ENCODE data around the gene U2AF1L4.

Gene U2AF1L4

DNA sequence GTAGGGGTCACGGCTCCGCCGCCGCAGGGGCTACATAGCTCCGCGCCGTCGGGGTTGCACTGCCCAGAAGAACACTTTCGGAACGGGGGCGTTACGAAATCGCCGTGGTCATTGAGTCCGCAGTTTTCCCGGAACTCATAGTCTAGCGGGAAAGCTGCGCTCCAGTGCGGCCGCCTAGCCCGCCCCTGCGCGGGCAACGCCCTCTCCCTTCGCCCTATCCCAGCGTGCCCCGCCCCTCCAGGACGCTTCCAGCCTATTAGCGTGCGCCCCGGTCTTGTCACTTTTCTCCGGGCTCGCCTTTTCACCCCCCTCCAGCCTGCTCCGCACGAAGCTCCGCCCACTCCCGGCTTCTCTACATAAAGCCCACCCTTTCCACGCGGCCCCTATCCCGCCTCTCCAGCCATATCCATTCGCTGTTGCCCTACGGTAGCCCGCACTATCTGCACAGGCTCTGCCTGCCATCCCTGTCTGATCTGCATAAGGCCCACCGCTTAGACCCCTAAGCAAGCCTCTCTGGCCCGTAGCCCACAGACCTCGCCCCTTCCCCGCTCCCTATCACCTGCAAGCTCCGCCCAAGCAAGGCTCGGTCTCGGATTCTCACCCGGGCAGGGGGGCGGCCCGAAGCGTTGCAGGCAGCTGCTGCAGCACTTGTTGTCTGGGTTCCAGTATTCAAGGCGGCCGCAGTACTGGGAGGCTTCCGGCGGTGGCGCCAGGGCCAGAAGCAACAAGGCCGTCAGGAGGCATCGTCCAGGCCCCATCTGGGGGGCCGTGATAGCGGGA is 4.6 kb downstream of the U2AF1L4 start:
- peak; percentile 95 for DNase-seq (ENCODE audit: low read depth)

DNA sequence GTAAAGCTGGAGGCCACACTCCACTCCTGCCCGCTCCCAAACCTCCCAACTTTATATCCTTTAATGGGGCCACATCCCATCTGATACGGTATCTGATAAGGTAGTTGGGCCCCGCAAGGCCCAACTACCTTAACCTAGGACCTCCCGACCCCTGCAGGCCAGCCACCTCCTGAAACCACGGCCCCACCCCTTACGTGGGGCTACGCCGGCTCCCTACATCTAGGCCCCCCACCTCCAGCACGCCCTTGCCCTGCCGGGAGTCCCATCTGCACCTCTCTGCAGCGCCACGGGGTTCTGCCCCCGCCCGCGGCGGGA is 5.2 kb downstream of the U2AF1L4 start:
- DNase-seq (ENCODE audit: low read depth) = no peak

DNA sequence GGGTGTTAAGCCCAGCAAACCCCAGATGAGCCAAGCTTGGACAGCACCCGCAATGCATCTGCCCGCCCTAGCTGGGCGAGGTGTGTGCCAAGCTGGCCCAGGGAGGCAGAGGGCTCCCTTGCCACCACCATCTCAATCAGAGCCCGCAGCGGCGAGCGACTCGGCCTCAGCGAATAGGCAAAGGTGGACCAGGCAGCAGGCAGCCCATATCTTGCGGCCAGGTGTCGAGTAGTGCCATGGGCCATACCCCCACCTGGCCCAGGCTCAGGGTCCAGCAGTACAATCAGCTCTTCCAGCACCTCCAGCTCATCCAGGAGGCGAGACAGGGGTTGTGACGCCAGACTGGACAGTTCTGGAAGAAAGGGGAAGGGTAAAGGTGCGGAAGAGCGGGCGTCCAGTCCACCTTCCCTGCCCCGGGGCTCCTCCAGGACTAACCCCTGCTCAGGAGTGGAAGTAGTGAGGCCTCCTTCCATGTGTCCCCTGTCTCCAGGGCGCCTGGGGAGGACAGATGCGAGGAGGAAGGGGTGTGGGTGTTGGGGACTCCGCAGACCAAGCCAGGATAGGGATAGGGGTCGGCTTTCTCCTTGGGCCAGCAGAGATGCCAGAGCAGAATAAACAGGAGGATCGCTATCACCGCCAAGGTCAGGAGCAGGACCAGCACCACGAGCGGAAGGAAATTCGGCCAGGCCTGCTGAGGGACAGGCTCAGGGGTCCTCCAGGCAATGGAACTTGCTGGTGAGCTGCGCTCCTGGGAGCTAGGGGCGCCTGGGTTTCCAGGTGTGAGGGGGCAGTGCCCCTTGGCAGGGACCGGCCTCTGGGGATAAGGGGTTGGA is 5.7 kb downstream of the U2AF1L4 start:
- no peak for DNase-seq (ENCODE audit: low read depth)

- no peak for DNase-seq (ENCODE audit: low read depth)
These were observed 6.4 kb downstream of the U2AF1L4 start for GRCh38 chr19:35738887-35739229.

GRCh38 chr19:35738021-35738886 is 7.0 kb downstream of the U2AF1L4 start:
- no peak for DNase-seq (ENCODE audit: low read depth)

- no peak for DNase-seq (ENCODE audit: low read depth)
These were observed 8.0 kb downstream of the U2AF1L4 start for GRCh38 chr19:35736913-35737886.

GRCh38 chr19:35734889-35735288 is 10.3 kb downstream of the U2AF1L4 start:
- DNase-seq (ENCODE audit: low read depth) = no peak

DNA sequence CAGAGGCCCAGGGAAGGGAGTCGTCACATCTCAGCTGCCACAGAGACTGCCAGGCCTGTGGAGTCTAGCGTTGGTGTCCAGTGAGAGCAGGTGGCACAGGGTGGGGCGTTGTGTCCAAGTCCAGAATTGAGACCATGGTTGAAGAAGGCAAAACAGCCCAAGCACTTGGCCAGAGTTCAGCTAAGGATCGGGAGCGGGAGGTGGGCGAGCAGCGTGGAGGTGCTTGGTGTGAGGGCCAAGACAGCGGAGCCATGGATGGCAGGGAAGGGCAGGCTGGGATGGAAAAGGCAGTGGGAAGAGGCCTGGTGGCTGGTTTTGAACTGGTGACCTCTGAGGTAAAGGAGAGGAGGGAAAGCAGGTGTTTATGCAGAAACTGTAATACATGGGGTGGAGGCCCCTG is 10.9 kb downstream of the U2AF1L4 start:
- DNase-seq (ENCODE audit: low read depth) = no peak

GRCh38 chr19:35733180-35734125 is 11.8 kb downstream of the U2AF1L4 start:
- no peak for DNase-seq (ENCODE audit: low read depth)

- no peak for DNase-seq (ENCODE audit: low read depth)
These were observed 12.6 kb downstream of the U2AF1L4 start for GRCh38 chr19:35732540-35733179.

DNA sequence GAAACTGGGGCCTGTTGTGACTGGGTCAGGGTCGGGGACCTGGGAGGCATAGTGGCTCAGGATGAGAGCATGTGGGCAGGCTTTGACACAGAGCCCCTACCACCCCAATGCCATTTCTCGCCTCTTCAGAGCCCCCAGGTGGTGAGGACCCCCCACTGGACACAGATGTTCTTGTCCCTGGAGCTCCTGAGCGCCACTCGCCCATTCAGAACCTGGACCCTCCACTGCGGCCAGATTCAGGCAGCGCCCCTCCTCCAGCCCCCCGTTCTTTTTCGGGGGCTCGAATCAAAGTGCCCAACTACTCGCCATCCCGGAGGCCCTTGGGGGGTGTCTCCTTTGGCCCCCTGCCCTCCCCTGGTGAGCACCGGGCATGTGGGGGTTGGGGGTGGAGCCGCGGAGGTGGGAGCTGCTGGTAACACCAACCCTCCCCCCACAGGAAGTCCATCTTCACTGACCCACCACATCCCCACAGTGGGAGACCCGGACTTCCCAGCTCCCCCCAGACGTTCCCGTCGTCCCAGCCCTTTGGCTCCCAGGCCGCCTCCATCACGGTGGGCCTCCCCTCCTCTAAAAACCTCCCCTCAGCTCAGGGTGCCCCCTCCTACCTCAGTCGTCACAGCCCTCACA is 13.3 kb downstream of the U2AF1L4 start:
- DNase-seq (ENCODE audit: low read depth) = no peak

GRCh38 chr19:35731353-35731752 is 13.9 kb downstream of the U2AF1L4 start:
- DNase-seq (ENCODE audit: low read depth) = no peak

DNA sequence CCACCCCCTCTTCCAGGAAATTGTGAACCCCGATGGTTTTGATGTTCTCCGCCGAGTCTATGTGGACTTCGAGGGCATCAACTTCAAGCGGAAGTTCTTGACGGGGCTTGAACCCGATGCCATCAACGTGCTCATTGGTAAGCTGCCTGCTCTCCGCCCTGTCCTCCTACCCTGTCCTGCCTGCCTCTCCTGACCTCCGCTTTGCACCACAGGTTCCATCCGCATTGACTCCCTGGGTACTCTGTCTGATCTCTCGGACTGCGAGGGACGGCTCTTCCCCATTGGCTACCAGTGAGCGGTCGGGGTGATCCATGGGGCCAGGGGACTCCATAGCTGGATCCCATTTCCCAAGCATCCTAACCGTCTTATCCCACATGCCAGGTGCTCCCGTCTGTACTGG is 14.9 kb downstream of the U2AF1L4 start:
- DNase-seq (ENCODE audit: low read depth) = no peak

DNA sequence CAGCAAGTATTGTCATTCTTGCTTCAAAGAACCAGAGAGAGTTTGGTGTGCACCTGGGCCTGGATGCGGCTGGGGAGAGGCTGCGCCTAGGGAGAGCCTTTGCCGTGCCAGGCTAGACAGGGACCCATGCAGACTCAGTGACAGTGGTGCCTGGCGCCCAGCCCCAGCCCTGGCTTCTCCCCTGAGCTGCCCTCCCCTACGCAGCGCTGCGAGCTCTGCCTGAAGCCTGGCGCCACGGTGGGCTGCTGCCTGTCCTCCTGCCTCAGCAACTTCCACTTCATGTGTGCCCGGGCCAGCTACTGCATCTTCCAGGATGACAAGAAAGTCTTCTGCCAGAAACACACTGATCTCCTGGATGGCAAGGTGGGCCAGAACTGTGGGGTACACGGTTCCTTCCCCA is 15.5 kb downstream of the U2AF1L4 start:
- no peak for DNase-seq (ENCODE audit: low read depth)

GRCh38 chr19:35729021-35729420 is 16.2 kb downstream of the U2AF1L4 start:
- no peak for DNase-seq (ENCODE audit: low read depth)

DNA sequence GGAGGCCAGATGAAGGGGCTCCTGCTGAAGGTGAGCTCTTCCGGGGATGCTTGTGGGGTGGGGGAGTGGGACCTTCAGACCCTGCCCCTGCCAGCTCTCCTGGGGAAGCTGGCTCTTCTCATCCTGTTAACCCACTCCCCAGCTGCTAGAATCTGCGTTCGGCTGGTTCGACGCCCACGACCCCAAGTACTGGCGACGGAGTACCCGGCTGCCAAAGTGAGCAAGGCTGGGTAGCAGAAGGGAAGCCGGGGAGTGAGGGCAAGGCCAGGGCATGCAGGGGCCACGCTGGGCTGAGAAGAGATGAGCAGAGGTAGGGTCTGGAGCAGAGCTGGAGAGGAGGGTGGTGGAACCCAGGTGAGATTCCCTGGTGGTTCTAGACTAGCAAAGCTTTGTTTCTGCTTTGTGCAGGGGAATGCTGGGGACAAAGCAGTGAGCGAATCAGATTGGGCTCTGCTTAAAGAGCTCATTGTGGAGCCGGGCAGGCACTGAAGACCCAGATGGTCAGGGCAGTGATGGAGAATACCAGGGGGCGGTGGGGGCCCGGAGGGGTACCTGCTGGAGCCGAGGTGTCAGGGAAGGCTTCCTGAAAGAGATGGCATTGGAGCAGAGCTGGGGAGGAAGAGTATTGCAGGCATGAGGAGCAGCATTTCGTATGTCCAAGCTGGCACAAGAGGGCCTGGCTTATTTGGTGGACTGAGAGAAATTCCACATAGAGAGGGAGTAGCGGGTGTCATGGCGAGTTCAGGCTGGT is 17.1 kb downstream of the U2AF1L4 start:
- no peak for DNase-seq (ENCODE audit: low read depth)

GRCh38 chr19:35727053-35727955 is 17.9 kb downstream of the U2AF1L4 start:
- no peak for DNase-seq (ENCODE audit: low read depth)
